ENCODE results near the gene NOTCH4.
"Not testable (repeated sequence)": the region's sequence is repeated elsewhere in the genome, so short reads cannot be mapped to it uniquely, and the experiment has no call there.

The NOTCH4 gene

GRCh38 chr6:32194825-32195651 lies 28.8 kb downstream of the NOTCH4 start:
- Histone ChIP-seq H3K9me3 (ENCODE audit: control insufficient read depth in 2 of 2, low read length in 2 of 2) (no peaks in the 10 kb centered on the region), H3K4me1 (ENCODE audit: control insufficient read depth in 2 of 2, insufficient read depth in 2 of 2, low read length in 2 of 2) (peaks cover 34 to 39% of the 10 kb centered on the region in 2 donors), H3K27ac (ENCODE audit: low read depth in 2 of 2, low read length in 2 of 2) (peak overlapping the region; percentile 93 to 100), H3K27me3 (ENCODE audit: control insufficient read depth in 2 of 2, insufficient read depth in 2 of 2, low read length in 2 of 2) (no peaks in the 10 kb centered on the region), H3K9ac (ENCODE audit: low read depth in 1 of 2, low read length in 2 of 2) (peak overlapping the region; percentile 79 to 85), H3K4me3 (ENCODE audit: low read length in 2 of 2) (peak overlapping the region; percentile 63 to 85), H3K36me3 (ENCODE audit: control insufficient read depth in 2 of 2, insufficient read depth in 2 of 2, low read length in 2 of 2) (no peaks in the 10 kb centered on the region)

DNA sequence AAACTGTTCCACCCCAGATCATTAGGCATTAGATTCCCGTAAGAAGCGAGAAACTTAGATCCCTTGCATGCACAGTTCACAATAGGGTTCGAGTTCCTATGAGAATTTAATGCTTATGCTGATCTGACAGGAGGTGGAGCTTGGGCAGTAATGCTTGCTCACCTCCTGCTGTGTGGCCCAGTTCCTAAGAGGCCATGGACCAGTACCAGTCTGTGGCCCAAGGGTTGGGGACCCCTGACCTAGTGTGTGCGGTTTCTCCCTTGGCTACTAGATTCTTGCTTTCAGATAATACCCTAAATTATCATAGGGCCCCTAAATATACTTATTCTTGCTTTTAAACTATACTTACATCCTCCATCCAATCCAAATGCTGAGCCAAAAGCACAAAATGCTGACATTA lies 29.5 kb downstream of the NOTCH4 start:
- H3K4me1 ChIP-seq (ENCODE audit: control insufficient read depth in 2 of 2, insufficient read depth in 2 of 2, low read length in 2 of 2) = peaks cover 34 to 39% of the 10 kb centered on the region in 2 donors
- H3K9me3 ChIP-seq (ENCODE audit: control insufficient read depth in 2 of 2, low read length in 2 of 2) = no peaks in the 10 kb centered on the region
- H3K36me3 ChIP-seq (ENCODE audit: control insufficient read depth in 2 of 2, insufficient read depth in 2 of 2, low read length in 2 of 2) = no peaks in the 10 kb centered on the region
- no peaks in the 10 kb centered on the region for H3K27me3 ChIP-seq (ENCODE audit: control insufficient read depth in 2 of 2, insufficient read depth in 2 of 2, low read length in 2 of 2)
- H3K9ac ChIP-seq (ENCODE audit: low read depth in 1 of 2, low read length in 2 of 2) = no peak overlapping the region
- no peak overlapping the region for H3K4me3 ChIP-seq (ENCODE audit: low read length in 2 of 2)
- H3K27ac ChIP-seq (ENCODE audit: low read depth in 2 of 2, low read length in 2 of 2) = peak overlapping the region in 1 of 2 donors; percentile 100

DNA sequence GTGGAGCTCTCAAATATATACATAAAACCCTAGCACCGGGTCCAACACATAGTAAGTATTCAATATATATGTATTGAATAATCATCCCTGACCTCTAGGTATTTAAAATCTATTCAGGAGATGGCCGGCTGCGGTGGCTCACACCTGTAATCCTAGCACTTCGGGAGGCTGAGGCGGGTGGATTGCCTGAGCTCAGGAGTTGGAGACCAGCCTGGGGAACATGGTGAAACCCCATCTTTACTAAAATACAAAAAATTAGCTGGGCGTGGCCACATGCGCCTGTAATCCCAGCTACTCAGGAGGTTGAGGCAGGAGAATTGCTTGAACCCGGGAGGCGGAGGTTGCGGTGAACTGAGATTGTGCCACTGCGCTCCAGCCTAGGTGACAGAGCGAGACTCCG lies 30.8 kb downstream of the NOTCH4 start:
- Histone ChIP-seq H3K9ac (ENCODE audit: low read depth in 1 of 2, low read length in 2 of 2) (peak overlapping the region in 1 of 2 donors; percentile 55), H3K27ac (ENCODE audit: low read depth in 2 of 2, low read length in 2 of 2) (peak overlapping the region; percentile 91 to 95), H3K4me1 (ENCODE audit: control insufficient read depth in 2 of 2, insufficient read depth in 2 of 2, low read length in 2 of 2) (peaks cover 43 to 49% of the 10 kb centered on the region in 2 donors), H3K4me3 (ENCODE audit: low read length in 2 of 2) (peak overlapping the region; percentile 41 to 71)
- not testable (repeated sequence) for H3K9me3 ChIP-seq (ENCODE audit: control insufficient read depth in 2 of 2, low read length in 2 of 2); H3K36me3 ChIP-seq (ENCODE audit: control insufficient read depth in 2 of 2, insufficient read depth in 2 of 2, low read length in 2 of 2); H3K27me3 ChIP-seq (ENCODE audit: control insufficient read depth in 2 of 2, insufficient read depth in 2 of 2, low read length in 2 of 2)

DNA sequence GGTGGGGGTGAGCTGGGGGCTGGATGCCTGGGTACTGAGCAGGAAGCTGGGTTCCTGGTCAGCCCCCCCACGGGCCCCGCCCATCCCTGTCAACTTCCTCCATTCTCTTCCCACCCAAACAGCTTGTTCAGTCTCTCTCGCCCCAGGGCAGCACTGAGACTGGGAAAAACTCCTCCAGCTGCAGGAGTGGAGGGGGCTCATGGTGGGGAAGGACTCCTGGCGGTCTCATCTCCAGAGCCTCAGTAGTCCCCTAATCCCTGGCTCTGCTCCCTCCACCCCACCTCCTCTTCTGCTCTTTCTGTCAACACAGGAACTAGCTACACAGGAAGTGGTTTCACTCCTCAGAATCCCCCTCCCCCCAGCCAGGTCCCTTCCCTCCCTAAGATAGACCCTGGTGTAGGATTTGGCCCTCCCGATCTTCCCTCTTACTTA lies 31.2 kb downstream of the NOTCH4 start, which contains the start of gene GPSM3:
GPSM3 (minus strand) TSS at position 36 of the 432 bp plus-strand sequence. CDS start 130 bp downstream, outside the sequence.
- peaks cover 44 to 49% of the 10 kb centered on the region in 2 donors for H3K4me1 ChIP-seq (ENCODE audit: control insufficient read depth in 2 of 2, insufficient read depth in 2 of 2, low read length in 2 of 2)
- H3K4me3 ChIP-seq (ENCODE audit: low read length in 2 of 2) = peak within 1 kb of the TSS; percentile 86 to 87
- no peaks in the 10 kb centered on the region for H3K27me3 ChIP-seq (ENCODE audit: control insufficient read depth in 2 of 2, insufficient read depth in 2 of 2, low read length in 2 of 2)
- H3K27ac ChIP-seq (ENCODE audit: low read depth in 2 of 2, low read length in 2 of 2) = peak within 1 kb of the TSS; percentile 91 to 95
- peak within 1 kb of the TSS; percentile 87 to 96 for H3K9ac ChIP-seq (ENCODE audit: low read depth in 1 of 2, low read length in 2 of 2)
- H3K9me3 ChIP-seq (ENCODE audit: control insufficient read depth in 2 of 2, low read length in 2 of 2) = no peaks in the 10 kb centered on the region
- H3K36me3 ChIP-seq (ENCODE audit: control insufficient read depth in 2 of 2, insufficient read depth in 2 of 2, low read length in 2 of 2) = peaks cover 0 to 2% of the 10 kb centered on the region in 2 donors

DNA sequence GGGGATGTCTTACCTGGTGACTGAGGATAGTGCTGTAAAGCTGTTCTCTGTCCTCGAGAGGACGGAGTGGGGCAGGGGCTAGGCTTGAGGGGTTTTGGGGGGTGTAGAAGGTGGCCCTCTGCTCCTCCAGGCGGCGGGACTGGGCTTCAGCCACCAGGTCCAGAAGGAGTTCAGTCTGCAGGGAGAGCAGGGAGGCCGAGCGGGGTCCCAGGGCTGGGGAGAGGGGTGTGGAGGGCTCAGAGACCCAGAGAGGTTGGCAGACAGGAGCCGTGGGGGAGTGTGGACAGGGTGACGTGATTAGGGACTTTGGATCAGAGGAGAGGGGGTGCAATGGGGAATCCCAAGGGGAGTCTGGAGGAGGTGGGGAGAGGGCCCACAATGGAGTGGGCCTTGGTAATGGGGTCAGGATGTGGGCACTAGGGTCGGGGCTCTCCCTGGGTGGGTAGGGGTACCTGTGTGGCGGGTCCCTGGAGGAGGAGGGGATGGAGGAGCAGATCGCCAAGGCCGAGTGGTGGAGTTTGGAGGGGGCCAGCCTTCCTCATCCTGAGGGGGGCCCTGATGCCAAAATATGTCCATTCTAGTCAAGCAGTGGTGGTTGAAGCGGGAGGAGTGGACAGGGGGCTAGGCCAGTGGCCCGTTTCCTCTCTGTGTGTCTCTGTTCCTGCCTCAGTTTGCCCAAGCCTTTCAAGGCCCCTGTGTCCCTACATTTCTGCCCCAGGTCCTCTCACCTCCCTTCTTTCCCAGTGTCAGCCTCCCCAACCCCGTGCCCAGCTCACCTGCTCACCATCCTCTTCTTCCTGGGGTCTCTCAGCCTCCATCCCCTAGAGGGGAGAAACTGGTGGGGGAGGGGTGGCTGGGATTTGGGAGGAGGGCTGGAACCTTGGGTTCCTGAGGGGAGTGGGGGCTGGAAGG lies 31.9 kb downstream of the NOTCH4 start:
- Histone ChIP-seq H3K9me3 (ENCODE audit: control insufficient read depth in 2 of 2, low read length in 2 of 2) (no peaks in the 10 kb centered on the region), H3K4me1 (ENCODE audit: control insufficient read depth in 2 of 2, insufficient read depth in 2 of 2, low read length in 2 of 2) (peaks cover 46 to 47% of the 10 kb centered on the region in 2 donors), H3K9ac (ENCODE audit: low read depth in 1 of 2, low read length in 2 of 2) (peak overlapping the region; percentile 87 to 96), H3K27me3 (ENCODE audit: control insufficient read depth in 2 of 2, insufficient read depth in 2 of 2, low read length in 2 of 2) (no peaks in the 10 kb centered on the region), H3K36me3 (ENCODE audit: control insufficient read depth in 2 of 2, insufficient read depth in 2 of 2, low read length in 2 of 2) (peaks cover 0 to 8% of the 10 kb centered on the region in 2 donors), H3K4me3 (ENCODE audit: low read length in 2 of 2) (peak overlapping the region; percentile 86 to 87), H3K27ac (ENCODE audit: low read depth in 2 of 2, low read length in 2 of 2) (peak overlapping the region; percentile 91 to 95)

GRCh38 chr6:32190911-32191677 lies 32.8 kb downstream of the NOTCH4 start:
- H3K9me3 ChIP-seq (ENCODE audit: control insufficient read depth in 2 of 2, low read length in 2 of 2) = no peaks in the 10 kb centered on the region
- H3K27ac ChIP-seq (ENCODE audit: low read depth in 2 of 2, low read length in 2 of 2) = peak overlapping the region; percentile 91 to 95
- no peaks in the 10 kb centered on the region for H3K27me3 ChIP-seq (ENCODE audit: control insufficient read depth in 2 of 2, insufficient read depth in 2 of 2, low read length in 2 of 2)
- peaks cover 41 to 44% of the 10 kb centered on the region in 2 donors for H3K4me1 ChIP-seq (ENCODE audit: control insufficient read depth in 2 of 2, insufficient read depth in 2 of 2, low read length in 2 of 2)
- peak overlapping the region; percentile 87 to 96 for H3K9ac ChIP-seq (ENCODE audit: low read depth in 1 of 2, low read length in 2 of 2)
- H3K4me3 ChIP-seq (ENCODE audit: low read length in 2 of 2) = peak overlapping the region; percentile 86 to 87
- peaks cover 3 to 16% of the 10 kb centered on the region in 2 donors for H3K36me3 ChIP-seq (ENCODE audit: control insufficient read depth in 2 of 2, insufficient read depth in 2 of 2, low read length in 2 of 2)

DNA sequence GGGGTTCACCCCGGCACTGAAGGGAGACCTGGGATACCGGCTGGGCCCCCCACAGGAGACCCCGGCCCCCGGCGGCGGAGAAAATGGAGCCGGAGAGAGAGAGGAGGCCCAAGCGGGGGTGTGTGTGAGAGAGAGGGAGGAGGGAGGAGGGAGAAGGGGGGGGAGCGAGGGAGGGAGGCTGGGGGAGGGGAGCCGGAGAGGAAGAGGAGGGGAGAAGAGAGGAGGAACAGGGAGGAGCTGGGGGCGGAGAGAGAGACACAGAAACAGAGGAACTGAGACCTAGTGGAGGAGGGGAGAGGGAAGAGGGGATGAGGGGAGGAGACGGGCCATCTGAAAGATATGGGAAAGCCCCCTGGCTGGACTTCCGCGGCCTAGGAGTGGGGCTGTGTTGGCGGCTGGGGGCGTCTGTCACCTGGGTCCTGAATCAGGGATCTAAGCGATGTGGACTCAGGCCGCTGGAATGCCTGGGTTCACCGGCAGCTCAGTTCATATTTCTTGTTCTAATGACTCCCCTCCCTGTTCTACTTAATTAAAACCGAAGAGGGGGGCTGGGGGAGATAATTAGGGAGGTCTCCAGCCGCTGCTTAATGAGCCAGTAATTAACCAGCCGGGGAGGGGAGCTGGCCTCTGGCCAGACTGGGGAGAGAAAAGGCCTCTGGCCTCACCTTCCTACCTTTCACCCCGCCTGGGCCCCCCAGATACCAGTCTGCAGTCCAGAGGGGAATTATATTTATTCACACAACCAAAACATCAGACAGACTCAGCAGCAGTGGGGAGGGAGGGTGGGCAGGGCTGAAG lies 33.6 kb downstream of the NOTCH4 start, which contains the start of gene PBX2:
PBX2 (minus strand) TSS at position 149 of the 798 bp plus-strand sequence. CDS start 287 bp downstream, outside the sequence.
- Histone ChIP-seq H3K9me3 (ENCODE audit: control insufficient read depth in 2 of 2, low read length in 2 of 2) (no peaks in the 10 kb centered on the region), H3K4me3 (ENCODE audit: low read length in 2 of 2) (peak within 1 kb of the TSS; percentile 86 to 87), H3K9ac (ENCODE audit: low read depth in 1 of 2, low read length in 2 of 2) (peak within 1 kb of the TSS; percentile 91 to 96), H3K27me3 (ENCODE audit: control insufficient read depth in 2 of 2, insufficient read depth in 2 of 2, low read length in 2 of 2) (no peaks in the 10 kb centered on the region), H3K27ac (ENCODE audit: low read depth in 2 of 2, low read length in 2 of 2) (peak within 1 kb of the TSS; percentile 91 to 95), H3K4me1 (ENCODE audit: control insufficient read depth in 2 of 2, insufficient read depth in 2 of 2, low read length in 2 of 2) (peaks cover 41 to 44% of the 10 kb centered on the region in 2 donors), H3K36me3 (ENCODE audit: control insufficient read depth in 2 of 2, insufficient read depth in 2 of 2, low read length in 2 of 2) (peaks cover 3 to 16% of the 10 kb centered on the region in 2 donors)

DNA sequence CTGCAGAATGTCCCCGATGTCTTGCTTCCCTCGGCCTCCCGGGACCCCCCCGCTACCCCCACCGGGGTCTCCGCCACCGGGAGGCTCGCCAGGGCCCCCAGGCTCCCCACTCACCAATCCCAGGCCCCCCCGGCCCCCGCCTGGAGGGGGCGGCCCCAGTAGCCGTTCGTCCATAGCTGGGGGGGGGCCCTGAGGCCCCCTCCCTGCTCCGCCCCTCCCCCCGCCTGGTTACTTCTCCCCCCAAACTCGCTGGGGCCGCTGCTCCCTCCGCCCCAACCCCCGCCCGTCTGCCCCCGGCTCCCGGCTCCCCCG lies 34.2 kb downstream of the NOTCH4 start:
- Histone ChIP-seq H3K4me3 (ENCODE audit: low read length in 2 of 2) (peak overlapping the region; percentile 76 to 87), H3K9me3 (ENCODE audit: control insufficient read depth in 2 of 2, low read length in 2 of 2) (no peaks in the 10 kb centered on the region), H3K27me3 (ENCODE audit: control insufficient read depth in 2 of 2, insufficient read depth in 2 of 2, low read length in 2 of 2) (no peaks in the 10 kb centered on the region), H3K27ac (ENCODE audit: low read depth in 2 of 2, low read length in 2 of 2) (peak overlapping the region; percentile 91 to 95), H3K9ac (ENCODE audit: low read depth in 1 of 2, low read length in 2 of 2) (peak overlapping the region; percentile 76 to 81), H3K4me1 (ENCODE audit: control insufficient read depth in 2 of 2, insufficient read depth in 2 of 2, low read length in 2 of 2) (peaks cover 35 to 38% of the 10 kb centered on the region in 2 donors), H3K36me3 (ENCODE audit: control insufficient read depth in 2 of 2, insufficient read depth in 2 of 2, low read length in 2 of 2) (peaks cover 3 to 16% of the 10 kb centered on the region in 2 donors)

All from mucosa of rectum (tissue), 2 donors.